Activated B cell treated with CpG ODN at 0.5 μM for 24 hours (primary cell): ENCODE data around the gene NLRX1. TPM values are rescaled to one million over a fixed set of nuclear protein-coding genes. Genes with fewer than 3 reads are reported as not detected.

Experiments used
- ATAC-seq: fragments of 200-7000 bp; cut with Tn5 transposase; one replicate; pipeline ENCODE4 v1.10.0; 2021; ENCODE audit warnings: low read depth, mild to moderate bottlenecking, moderate library complexity
- CTCF ChIA-PET: fragments of 350-600 bp; sonication (Branson Sonifier 250); formaldehyde crosslinking; loops from one replicate; lab custom pipeline; 2021; ENCODE audit warnings: antibody characterized with exemption; lab: Charles Lee
- POLR2A ChIA-PET: fragments of 350-600 bp; sonication (Branson Sonifier 250); formaldehyde crosslinking; loops from one replicate; lab custom pipeline; 2021; ENCODE audit warnings: antibody characterized with exemption; lab: Charles Lee
- DNase-seq: peaks from one replicate; pipeline ENCODE4 v3.0.0; 2022
- H3K27ac Mint-ChIP-seq: one replicate; pipeline ENCODE4 v1.8.0; 2020; ENCODE audit warnings: mixed read lengths
- H3K27me3 Mint-ChIP-seq: one replicate; pipeline ENCODE4 v1.8.0; 2021; ENCODE audit warnings: mixed read lengths
- H3K36me3 Mint-ChIP-seq: one replicate; pipeline ENCODE4 v1.8.0; 2021; ENCODE audit warnings: low read depth, mixed read lengths
- H3K4me1 Mint-ChIP-seq: one replicate; pipeline ENCODE4 v1.8.0; 2021; ENCODE audit warnings: mixed read lengths
- H3K4me3 Mint-ChIP-seq: one replicate; pipeline ENCODE4 v1.8.0; 2020; ENCODE audit warnings: mild to moderate bottlenecking, mixed read lengths
- H3K9me3 Mint-ChIP-seq: one replicate; pipeline ENCODE4 v1.8.0; 2020; ENCODE audit warnings: mixed read lengths
- intact Hi-C: fragments of 100-400 bp; cut with micrococcal nuclease; formaldehyde crosslinking; loops from one replicate; pipeline ENCODE4 v1.15.1; 2024
- total RNA-seq: library from RNA; stranded (reverse); gene quantifications from 2 replicates; pipeline ENCODE4 v1.2.3, GENCODE V29; 2022
- TF ChIP-seq, protein P1 (sequence below): fragments of 200-600 bp; IDR thresholded peaks from one replicate; pipeline ENCODE4 v1.8.0; 2022; ENCODE audit warnings: antibody characterized with exemption, mild to moderate bottlenecking

The NLRX1 gene
- total RNA-seq, 1 donor from 2014 or later = 9.8 TPM

- H3K9me3 Mint-ChIP-seq = no peaks in the 10 kb centered on the region
- H3K4me3 Mint-ChIP-seq = no peak overlapping the region
- no peak overlapping the region for H3K27ac Mint-ChIP-seq
- intact Hi-C loops = no loop called here
- no peak for DNase-seq
- POLR2A ChIA-PET = interaction anchor here (0.7 kb wide), 1 partner anchor 48 kb away, joined by 5 read pairs; no protein-coding TSS in a partner anchor
- H3K27me3 Mint-ChIP-seq = no peaks in the 10 kb centered on the region
- peaks cover 21% of the 10 kb centered on the region for H3K4me1 Mint-ChIP-seq
- ATAC-seq = no peak
- TF ChIP-seq, protein P1, sequence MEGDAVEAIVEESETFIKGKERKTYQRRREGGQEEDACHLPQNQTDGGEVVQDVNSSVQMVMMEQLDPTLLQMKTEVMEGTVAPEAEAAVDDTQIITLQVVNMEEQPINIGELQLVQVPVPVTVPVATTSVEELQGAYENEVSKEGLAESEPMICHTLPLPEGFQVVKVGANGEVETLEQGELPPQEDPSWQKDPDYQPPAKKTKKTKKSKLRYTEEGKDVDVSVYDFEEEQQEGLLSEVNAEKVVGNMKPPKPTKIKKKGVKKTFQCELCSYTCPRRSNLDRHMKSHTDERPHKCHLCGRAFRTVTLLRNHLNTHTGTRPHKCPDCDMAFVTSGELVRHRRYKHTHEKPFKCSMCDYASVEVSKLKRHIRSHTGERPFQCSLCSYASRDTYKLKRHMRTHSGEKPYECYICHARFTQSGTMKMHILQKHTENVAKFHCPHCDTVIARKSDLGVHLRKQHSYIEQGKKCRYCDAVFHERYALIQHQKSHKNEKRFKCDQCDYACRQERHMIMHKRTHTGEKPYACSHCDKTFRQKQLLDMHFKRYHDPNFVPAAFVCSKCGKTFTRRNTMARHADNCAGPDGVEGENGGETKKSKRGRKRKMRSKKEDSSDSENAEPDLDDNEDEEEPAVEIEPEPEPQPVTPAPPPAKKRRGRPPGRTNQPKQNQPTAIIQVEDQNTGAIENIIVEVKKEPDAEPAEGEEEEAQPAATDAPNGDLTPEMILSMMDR = no peak
- CTCF ChIA-PET = no interaction called here
- H3K36me3 Mint-ChIP-seq = peaks cover 35% of the 10 kb centered on the region
Measured at GRCh38 chr11:119229288-119229672, 60.8 kb downstream of the NLRX1 start.

GRCh38 chr11:119229741-119230140 is 61.2 kb downstream of the NLRX1 start:
- CTCF ChIA-PET = no interaction called here
- intact Hi-C loops = no loop called here
- Mint-ChIP-seq H3K9me3 (no peaks in the 10 kb centered on the region), H3K27me3 (no peaks in the 10 kb centered on the region), H3K36me3 (peaks cover 36% of the 10 kb centered on the region), H3K4me1 (peaks cover 20% of the 10 kb centered on the region), H3K27ac (no peak overlapping the region), H3K4me3 (no peak overlapping the region)
- ATAC-seq (no peak), DNase-seq (no peak)
- POLR2A ChIA-PET = interaction anchor here (0.7 kb wide), 1 partner anchor 48 kb away, joined by 5 read pairs; no protein-coding TSS in a partner anchor
- TF ChIP-seq, protein P1 = no peak

Other genes starting within 250 kb of the NLRX1 start
- gene BCL9L, start 242.8 kb upstream of the NLRX1 start, total RNA-seq = 20.4 and 21.9 TPM in 2 replicates
- 0.27 TPM in 1 of 2 replicates, not detected in the other for gene UPK2, start 212.4 kb upstream of the NLRX1 start, total RNA-seq
- not detected in 2 replicates for gene FOXR1, start 197.0 kb upstream of the NLRX1 start, total RNA-seq
- 66.4 and 85.7 TPM in 2 replicates for gene CENATAC, start 170.6 kb upstream of the NLRX1 start, total RNA-seq
- 2,191 and 2,534 TPM in 2 replicates for gene RPS25, start 150.4 kb upstream of the NLRX1 start, total RNA-seq
- 56.8 and 60.1 TPM in 2 replicates for gene TRAPPC4, start 150.0 kb upstream of the NLRX1 start, total RNA-seq
- 12.0 and 12.1 TPM in 2 replicates for gene SLC37A4, start 137.8 kb upstream of the NLRX1 start, total RNA-seq
- 120 and 122 TPM in 2 replicates for gene HYOU1, start 111.5 kb upstream of the NLRX1 start, total RNA-seq
- 49.6 and 53.6 TPM in 2 replicates for gene VPS11, start 100.9 kb upstream of the NLRX1 start, total RNA-seq
- gene HMBS, start 83.8 kb upstream of the NLRX1 start, total RNA-seq = 17.5 and 26.9 TPM in 2 replicates
- gene DPAGT1, start 66.9 kb upstream of the NLRX1 start, total RNA-seq = 31.0 and 33.1 TPM in 2 replicates
- 6.5 and 6.7 TPM in 2 replicates for gene C2CD2L, start 61.4 kb upstream of the NLRX1 start, total RNA-seq
- gene HINFP, start 47.1 kb upstream of the NLRX1 start, total RNA-seq = 47.8 and 62.6 TPM in 2 replicates
- not detected in 2 replicates for gene ABCG4, start 19.7 kb upstream of the NLRX1 start, total RNA-seq
- gene NHERF4, start 16.8 kb downstream of the NLRX1 start, total RNA-seq = 0.13 and 0.27 TPM in 2 replicates
- gene CBL, start 37.6 kb downstream of the NLRX1 start, total RNA-seq = 26.2 and 27.8 TPM in 2 replicates
- gene MCAM, start 148.4 kb downstream of the NLRX1 start, total RNA-seq = 0.15 and 0.20 TPM in 2 replicates
- 20.1 and 21.2 TPM in 2 replicates for gene RNF26, start 165.8 kb downstream of the NLRX1 start, total RNA-seq
- gene C1QTNF5, start 172.2 kb downstream of the NLRX1 start, total RNA-seq = not detected in 2 replicates
- gene MFRP, start 178.0 kb downstream of the NLRX1 start, total RNA-seq = not detected in 2 replicates
- 0.24 TPM in 1 of 2 replicates, not detected in the other for gene USP2, start 213.0 kb downstream of the NLRX1 start, total RNA-seq